Panc1 (cell line): ENCODE results near the gene CAND2. TPM values are rescaled to one million over a fixed set of nuclear protein-coding genes. Genes with fewer than 3 reads are reported as not detected.

Experiments
- ATAC-seq: fragments of 200-7000 bp; cut with Tn5 transposase; 2 replicates; pipeline ENCODE4 v1.9.1; 2020; ENCODE audit warnings: mild to moderate bottlenecking, moderate library complexity
- BruUV-seq: library from RNA; stranded (reverse); fragments of 400-500 nt; replicated peaks from 2 replicates; lab custom pipeline; 2021; lab: Mats Ljungman, UMichigan
- CTCF ChIA-PET: fragments of 300-600 bp; sonication (Branson Sonifier 250); formaldehyde crosslinking; loops from one replicate; lab custom pipeline; 2022; ENCODE audit warnings: antibody characterized with exemption; lab: Charles Lee
- POLR2A ChIA-PET: fragments of 300-600 bp; sonication (Branson Sonifier 250); formaldehyde crosslinking; loops from one replicate; lab custom pipeline; 2022; ENCODE audit warnings: antibody characterized with exemption; lab: Charles Lee
- DNase-seq: peaks from one replicate; pipeline ENCODE4 v3.0.0-alpha.2; 2010; ENCODE audit warnings: low read depth, low spot score
- H3K27ac ChIP-seq: 2 replicates; pipeline ENCODE4 v1.5.1; 2011; ENCODE audit warnings: mild to moderate bottlenecking, low read length, inconsistent platforms
- H3K27me3 ChIP-seq: fragments of 200-500 bp; sonication (Bioruptor generic); 2 replicates; pipeline ENCODE4 v1.6.0; 2014; ENCODE audit warnings: low read length, inconsistent platforms; ENCODE audit not compliant: control insufficient read depth, insufficient read depth
- H3K36me3 ChIP-seq: fragments of 200-500 bp; sonication (Bioruptor generic); 2 replicates; pipeline ENCODE4 v1.5.1; 2014; ENCODE audit warnings: inconsistent platforms, mild to moderate bottlenecking, low read length, moderate library complexity; ENCODE audit not compliant: control insufficient read depth, insufficient read depth
- H3K4me1 ChIP-seq: 2 replicates; pipeline ENCODE4 v1.5.1; 2011; ENCODE audit warnings: inconsistent platforms, mild to moderate bottlenecking, low read length, moderate library complexity; ENCODE audit not compliant: control insufficient read depth, insufficient read depth
- H3K4me3 ChIP-seq, 2 experiments: 2 replicates each; pipeline ENCODE4 v1.5.1; 2011 to 2012; ENCODE audit warnings: low read depth in 2 of 2, low read length in 2 of 2, mild to moderate bottlenecking in 2 of 2, inconsistent platforms in 1 of 2, moderate library complexity in 1 of 2
- H3K9me3 ChIP-seq: fragments of 200-500 bp; sonication (Bioruptor generic); 2 replicates; pipeline ENCODE4 v1.5.1; 2014; ENCODE audit warnings: low read depth, mild to moderate bottlenecking, inconsistent platforms, low read length, moderate library complexity; ENCODE audit not compliant: control insufficient read depth, insufficient read depth
- POLR2AphosphoS5 ChIP-seq: IDR thresholded peaks from 2 replicates; pipeline ENCODE4 v1.6.1; 2012; ENCODE audit warnings: mild to moderate bottlenecking, low read depth, low read length, moderate library complexity
- SIN3A ChIP-seq: IDR thresholded peaks from 2 replicates; pipeline ENCODE4 v1.6.1; 2012; ENCODE audit warnings: low read depth, mild to moderate bottlenecking, low read length, moderate library complexity, borderline replicate concordance; ENCODE audit not compliant: insufficient read depth
- TCF7L2 ChIP-seq: IDR thresholded peaks from 2 replicates; pipeline ENCODE4 v1.6.1; 2011; ENCODE audit warnings: mild to moderate bottlenecking, low read depth, low read length, inconsistent platforms
- in situ Hi-C: cut with HindIII; loops from 2 replicates; pipeline ENCODE4 v1.10.0; 2016; ENCODE audit warnings: low sequenced_read_pairs, low pct_unique_long_range_greater_than_20kb
- intact Hi-C: fragments of 100-400 bp; cut with micrococcal nuclease; formaldehyde crosslinking; loops from one replicate; pipeline ENCODE4 v1.10.0; 2022; ENCODE audit not compliant: unreplicated experiment
- total RNA-seq: library from RNA; stranded (reverse); gene quantifications from one replicate; pipeline ENCODE4 v1.2.1, GENCODE V29; 2021; ENCODE audit not compliant: unreplicated experiment
- TF ChIP-seq, protein P1 (sequence below): fragments of 450-650 bp; IDR thresholded peaks from 2 replicates; pipeline ENCODE4 v1.5.1; 2017; ENCODE audit warnings: mild to moderate bottlenecking
- TF ChIP-seq, protein P2 (sequence below), 2 experiments: IDR thresholded peaks; 2 replicates each; pipeline ENCODE4 v1.6.1; 2011 to 2012; ENCODE audit warnings: low read depth in 2 of 2, control low read depth in 1 of 2, low read length in 1 of 2, mild to moderate bottlenecking in 1 of 2, moderate library complexity in 1 of 2; ENCODE audit not compliant: insufficient read depth in 1 of 2

Gene CAND2
- total RNA-seq, 1 experiment from 2014 or later: 0.13 TPM

DNA sequence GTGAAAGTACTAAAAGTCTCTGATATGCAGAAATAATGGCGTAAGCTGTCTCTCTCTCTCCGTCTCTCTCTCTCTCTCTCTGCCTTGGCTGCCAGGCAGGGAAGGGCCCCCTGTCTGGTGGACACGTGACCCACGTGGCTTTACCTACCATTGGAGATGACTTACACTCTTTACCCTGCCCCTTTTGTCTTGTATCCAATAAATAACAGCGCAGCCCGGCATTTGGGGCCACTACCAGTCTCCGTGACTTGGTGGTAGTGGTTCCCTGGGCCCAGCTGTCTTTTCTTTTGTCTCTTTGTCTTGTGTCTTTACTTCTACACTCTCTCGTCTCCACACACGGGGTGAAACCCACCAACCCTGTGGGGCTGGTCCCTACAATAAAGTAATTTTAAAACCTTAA is 25.2 kb upstream of the CAND2 start:
- no TSS peak for BruUV-seq
- ChIA-PET POLR2A (no interaction called here), CTCF (no interaction called here)
- H3K27ac ChIP-seq: no peak overlapping the region
- no peaks in the 10 kb centered on the region for H3K36me3 ChIP-seq
- H3K9me3 ChIP-seq: no peaks in the 10 kb centered on the region
- no peaks in the 10 kb centered on the region for H3K27me3 ChIP-seq
- no peak overlapping the region for H3K4me3 ChIP-seq
- intact Hi-C loops: no loop called here
- in situ Hi-C loops: no loop called here
- H3K4me1 ChIP-seq: no peaks in the 10 kb centered on the region
- ATAC-seq: no peak
- TF ChIP-seq POLR2AphosphoS5 (no peak), SIN3A (no peak), TCF7L2 (no peak)
- TF ChIP-seq, protein P1, sequence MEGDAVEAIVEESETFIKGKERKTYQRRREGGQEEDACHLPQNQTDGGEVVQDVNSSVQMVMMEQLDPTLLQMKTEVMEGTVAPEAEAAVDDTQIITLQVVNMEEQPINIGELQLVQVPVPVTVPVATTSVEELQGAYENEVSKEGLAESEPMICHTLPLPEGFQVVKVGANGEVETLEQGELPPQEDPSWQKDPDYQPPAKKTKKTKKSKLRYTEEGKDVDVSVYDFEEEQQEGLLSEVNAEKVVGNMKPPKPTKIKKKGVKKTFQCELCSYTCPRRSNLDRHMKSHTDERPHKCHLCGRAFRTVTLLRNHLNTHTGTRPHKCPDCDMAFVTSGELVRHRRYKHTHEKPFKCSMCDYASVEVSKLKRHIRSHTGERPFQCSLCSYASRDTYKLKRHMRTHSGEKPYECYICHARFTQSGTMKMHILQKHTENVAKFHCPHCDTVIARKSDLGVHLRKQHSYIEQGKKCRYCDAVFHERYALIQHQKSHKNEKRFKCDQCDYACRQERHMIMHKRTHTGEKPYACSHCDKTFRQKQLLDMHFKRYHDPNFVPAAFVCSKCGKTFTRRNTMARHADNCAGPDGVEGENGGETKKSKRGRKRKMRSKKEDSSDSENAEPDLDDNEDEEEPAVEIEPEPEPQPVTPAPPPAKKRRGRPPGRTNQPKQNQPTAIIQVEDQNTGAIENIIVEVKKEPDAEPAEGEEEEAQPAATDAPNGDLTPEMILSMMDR: no peak
- TF ChIP-seq, protein P2, sequence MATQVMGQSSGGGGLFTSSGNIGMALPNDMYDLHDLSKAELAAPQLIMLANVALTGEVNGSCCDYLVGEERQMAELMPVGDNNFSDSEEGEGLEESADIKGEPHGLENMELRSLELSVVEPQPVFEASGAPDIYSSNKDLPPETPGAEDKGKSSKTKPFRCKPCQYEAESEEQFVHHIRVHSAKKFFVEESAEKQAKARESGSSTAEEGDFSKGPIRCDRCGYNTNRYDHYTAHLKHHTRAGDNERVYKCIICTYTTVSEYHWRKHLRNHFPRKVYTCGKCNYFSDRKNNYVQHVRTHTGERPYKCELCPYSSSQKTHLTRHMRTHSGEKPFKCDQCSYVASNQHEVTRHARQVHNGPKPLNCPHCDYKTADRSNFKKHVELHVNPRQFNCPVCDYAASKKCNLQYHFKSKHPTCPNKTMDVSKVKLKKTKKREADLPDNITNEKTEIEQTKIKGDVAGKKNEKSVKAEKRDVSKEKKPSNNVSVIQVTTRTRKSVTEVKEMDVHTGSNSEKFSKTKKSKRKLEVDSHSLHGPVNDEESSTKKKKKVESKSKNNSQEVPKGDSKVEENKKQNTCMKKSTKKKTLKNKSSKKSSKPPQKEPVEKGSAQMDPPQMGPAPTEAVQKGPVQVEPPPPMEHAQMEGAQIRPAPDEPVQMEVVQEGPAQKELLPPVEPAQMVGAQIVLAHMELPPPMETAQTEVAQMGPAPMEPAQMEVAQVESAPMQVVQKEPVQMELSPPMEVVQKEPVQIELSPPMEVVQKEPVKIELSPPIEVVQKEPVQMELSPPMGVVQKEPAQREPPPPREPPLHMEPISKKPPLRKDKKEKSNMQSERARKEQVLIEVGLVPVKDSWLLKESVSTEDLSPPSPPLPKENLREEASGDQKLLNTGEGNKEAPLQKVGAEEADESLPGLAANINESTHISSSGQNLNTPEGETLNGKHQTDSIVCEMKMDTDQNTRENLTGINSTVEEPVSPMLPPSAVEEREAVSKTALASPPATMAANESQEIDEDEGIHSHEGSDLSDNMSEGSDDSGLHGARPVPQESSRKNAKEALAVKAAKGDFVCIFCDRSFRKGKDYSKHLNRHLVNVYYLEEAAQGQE (IDR thresholded peaks at IDR 0.05; ENCODE audit: insufficient read depth in 1 of 2, low read depth in 2 of 2, low read length in 1 of 2): no peak
- DNase-seq: no peak

DNA sequence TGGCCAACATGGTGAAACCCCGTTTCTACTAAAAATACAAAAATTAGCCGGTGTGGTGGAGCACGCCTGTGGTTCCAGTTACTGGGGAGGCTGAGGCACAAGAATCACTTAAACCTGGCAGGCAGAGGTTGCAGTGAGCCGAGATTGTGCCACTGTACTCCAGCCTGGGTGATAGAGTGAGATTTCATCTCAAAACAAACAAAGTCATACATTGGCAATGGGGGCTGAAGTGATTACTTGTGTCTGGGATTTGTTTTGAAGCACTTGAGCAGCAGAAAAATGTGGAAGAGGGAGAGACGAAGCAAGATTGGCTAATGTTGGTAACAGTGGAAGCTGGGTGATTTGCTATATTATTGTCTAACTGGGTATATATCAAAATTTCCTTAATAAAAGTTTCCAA is 24.0 kb upstream of the CAND2 start:
- Histone ChIP-seq H3K4me3 (no peak overlapping the region), H3K27me3 (no peaks in the 10 kb centered on the region), H3K27ac (no peak overlapping the region), H3K4me1 (no peaks in the 10 kb centered on the region), H3K36me3 (no peaks in the 10 kb centered on the region), H3K9me3 (no peaks in the 10 kb centered on the region)
- ChIA-PET CTCF (no interaction called here), POLR2A (no interaction called here)
- no peak for DNase-seq
- intact Hi-C loops: no loop called here
- in situ Hi-C loops: no loop called here
- no peak for ATAC-seq
- TF ChIP-seq, protein P1: no peak
- TF ChIP-seq TCF7L2 (no peak), POLR2AphosphoS5 (no peak), SIN3A (no peak)
- TF ChIP-seq, protein P2 (IDR thresholded peaks at IDR 0.05; ENCODE audit: insufficient read depth in 1 of 2, low read depth in 2 of 2, low read length in 1 of 2): no peak
- BruUV-seq: no TSS peak
